Cardiac fibroblast (primary cell): ENCODE measurements around the gene CACNA1H.

Source experiments
- DNase-seq, 2 donors: peaks; one replicate each; pipeline versions ENCODE4 v3.0.0 to v3.0.0-alpha.2; 2010; ENCODE audit warnings: low read depth in 2 of 2
- H3K4me3 ChIP-seq, 2 donors: replicated peaks in 1 of 2; 1 replicate in 1 of 2; 2 replicates in 1 of 2; pipeline ENCODE4 v1.5.1; 2011; ENCODE audit warnings: low read depth in 2 of 2, low read length in 2 of 2, mild to moderate bottlenecking in 2 of 2, moderate library complexity in 1 of 2
- CTCF ChIP-seq: IDR thresholded peaks from one replicate; pipeline ENCODE4 v1.5.1; 2011; ENCODE audit warnings: low read depth, mild to moderate bottlenecking, low read length, inconsistent platforms

The CACNA1H gene

GRCh38 chr16:1121601-1122397, 31.1 kb upstream of the CACNA1H start:
- no peak for TF ChIP-seq CTCF
- DNase-seq, result no peak
- no peak overlapping the region for H3K4me3 ChIP-seq

- no peak for TF ChIP-seq CTCF
- DNase-seq, result no peak
Measured at GRCh38 chr16:1122398-1122765, 30.5 kb upstream of the CACNA1H start.

GRCh38 chr16:1123525-1124230, 29.2 kb upstream of the CACNA1H start:
- no peak for DNase-seq

More at GRCh38 chr16:1122398-1122765, 30.5 kb upstream of the CACNA1H start:
- no peak overlapping the region for H3K4me3 ChIP-seq

GRCh38 chr16:1124291-1124690, 28.6 kb upstream of the CACNA1H start:
- DNase-seq, result no peak
- no peak for TF ChIP-seq CTCF
- H3K4me3 ChIP-seq, result no peak overlapping the region

More at GRCh38 chr16:1123525-1124230, 29.2 kb upstream of the CACNA1H start:
- TF ChIP-seq CTCF, result no peak
- H3K4me3 ChIP-seq, result no peak overlapping the region

GRCh38 chr16:1124795-1125194, 28.1 kb upstream of the CACNA1H start:
- no peak for TF ChIP-seq CTCF
- DNase-seq, result no peak
- H3K4me3 ChIP-seq, result no peak overlapping the region

- TF ChIP-seq CTCF, result no peak
- peak; percentile 40 to 51 for DNase-seq
- H3K4me3 ChIP-seq, result no peak overlapping the region
Measured at GRCh38 chr16:1125471-1125870, 27.4 kb upstream of the CACNA1H start.
